Dendritic cell treated with granulocyte-macrophage colony-stimulating factor and Interleukin-4, amounts not matched to agents 40 ng/mL and 50 ng/mL, for 4 days (primary cell): Measurements from ENCODE around the gene TBC1D5.
"Not testable (repeated sequence)": the region's sequence is repeated elsewhere in the genome, so short reads cannot be mapped to it uniquely, and the experiment has no call there.

Experiments
- H3K27ac Mint-ChIP-seq: one replicate; pipeline ENCODE4 v1.8.0; 2022; ENCODE audit warnings: mild to moderate bottlenecking, mixed read lengths
- H3K27me3 Mint-ChIP-seq: one replicate; pipeline ENCODE4 v1.8.0; 2022; ENCODE audit warnings: mild to moderate bottlenecking, mixed read lengths
- H3K36me3 Mint-ChIP-seq: one replicate; pipeline ENCODE4 v1.8.0; 2022; ENCODE audit warnings: low read depth, mixed read lengths
- H3K4me1 Mint-ChIP-seq: one replicate; pipeline ENCODE4 v1.8.0; 2022; ENCODE audit warnings: low read depth, mixed read lengths
- H3K4me3 Mint-ChIP-seq: one replicate; pipeline ENCODE4 v1.8.0; 2022; ENCODE audit warnings: mild to moderate bottlenecking, moderate library complexity, mixed read lengths
- H3K9me3 Mint-ChIP-seq: one replicate; pipeline ENCODE4 v1.8.0; 2022; ENCODE audit warnings: mixed read lengths
- intact Hi-C: fragments of 100-400 bp; cut with micrococcal nuclease; formaldehyde crosslinking; loops from one replicate; pipeline ENCODE4 v1.15.0; 2022

Gene TBC1D5

GRCh38 chr3:17742102-17742879 is at the start of gene TBC1D5:
TBC1D5 (minus strand) TSS chr3:17742631; CDS start chr3:17508570, 234,061 bp downstream.
- Mint-ChIP-seq H3K27ac (peak within 1 kb of the TSS; percentile 99), H3K27me3 (no peaks in the 10 kb centered on the region), H3K4me1 (peaks cover 61% of the 10 kb centered on the region), H3K36me3 (peaks cover 18% of the 10 kb centered on the region), H3K9me3 (no peaks in the 10 kb centered on the region), H3K4me3 (peak within 1 kb of the TSS; percentile 96)
- intact Hi-C loops = loop anchor here (1.0 to 10.0 kb wide), 3 partner anchors 9 to 683 kb away; partner anchors contain the start of gene SATB1

- intact Hi-C loops = no loop called here
- Mint-ChIP-seq H3K36me3 (no peaks in the 10 kb centered on the region), H3K27ac (no peak overlapping the region), H3K4me1 (peaks cover 22% of the 10 kb centered on the region), H3K9me3 (peaks cover 25% of the 10 kb centered on the region), H3K4me3 (no peak overlapping the region), H3K27me3 (no peaks in the 10 kb centered on the region)
Observed at GRCh38 chr3:17783426-17783825, 41.0 kb upstream of the TBC1D5 start.

- H3K9me3 Mint-ChIP-seq = peaks cover 25% of the 10 kb centered on the region
- no peaks in the 10 kb centered on the region for H3K27me3 Mint-ChIP-seq
- H3K36me3 Mint-ChIP-seq = no peaks in the 10 kb centered on the region
- H3K4me1 Mint-ChIP-seq = peaks cover 22% of the 10 kb centered on the region
- intact Hi-C loops = no loop called here
- no peak overlapping the region for H3K27ac Mint-ChIP-seq
- H3K4me3 Mint-ChIP-seq = no peak overlapping the region
Observed at GRCh38 chr3:17782751-17783150, 40.3 kb upstream of the TBC1D5 start.

DNA sequence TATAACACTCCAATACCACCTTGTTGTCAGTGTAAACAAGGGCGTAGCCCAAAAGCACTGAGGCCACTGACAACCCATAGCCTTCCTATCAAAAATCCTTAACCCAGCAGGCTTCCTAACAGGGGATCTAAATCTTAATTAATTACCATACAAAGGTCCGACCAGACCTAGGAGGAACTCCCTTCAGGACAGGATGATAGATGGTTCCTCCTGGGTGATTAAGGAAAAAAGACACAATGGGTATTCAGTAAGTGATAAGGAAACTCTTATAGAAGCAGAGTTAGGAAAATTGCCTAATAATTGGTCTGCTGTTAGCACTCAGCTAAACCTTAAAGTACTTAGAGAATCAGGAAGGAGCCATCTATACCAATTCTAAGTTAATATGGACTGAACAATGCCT is 37.9 kb upstream of the TBC1D5 start:
- H3K27me3 Mint-ChIP-seq, intact Hi-C loops, H3K4me3 Mint-ChIP-seq, H3K36me3 Mint-ChIP-seq: not testable (repeated sequence)
- Mint-ChIP-seq H3K4me1 (peaks cover 23% of the 10 kb centered on the region), H3K9me3 (peaks cover 25% of the 10 kb centered on the region), H3K27ac (peak overlapping the region; percentile 59)

GRCh38 chr3:17779304-17780250 is 37.1 kb upstream of the TBC1D5 start:
- Mint-ChIP-seq H3K27ac (peak overlapping the region; percentile 59), H3K9me3 (peaks cover 25% of the 10 kb centered on the region), H3K4me1 (peaks cover 27% of the 10 kb centered on the region), H3K4me3 (peak overlapping the region; percentile 32)
- H3K27me3 Mint-ChIP-seq, intact Hi-C loops, H3K36me3 Mint-ChIP-seq: not testable (repeated sequence)

GRCh38 chr3:17777326-17777725 is 34.9 kb upstream of the TBC1D5 start:
- H3K9me3 Mint-ChIP-seq, intact Hi-C loops, H3K27me3 Mint-ChIP-seq, H3K4me3 Mint-ChIP-seq, H3K27ac Mint-ChIP-seq, H3K36me3 Mint-ChIP-seq: not testable (repeated sequence)
- H3K4me1 Mint-ChIP-seq = peaks cover 22% of the 10 kb centered on the region

- no peaks in the 10 kb centered on the region for H3K9me3 Mint-ChIP-seq
Observed at GRCh38 chr3:17775073-17775472, 32.6 kb upstream of the TBC1D5 start.

DNA sequence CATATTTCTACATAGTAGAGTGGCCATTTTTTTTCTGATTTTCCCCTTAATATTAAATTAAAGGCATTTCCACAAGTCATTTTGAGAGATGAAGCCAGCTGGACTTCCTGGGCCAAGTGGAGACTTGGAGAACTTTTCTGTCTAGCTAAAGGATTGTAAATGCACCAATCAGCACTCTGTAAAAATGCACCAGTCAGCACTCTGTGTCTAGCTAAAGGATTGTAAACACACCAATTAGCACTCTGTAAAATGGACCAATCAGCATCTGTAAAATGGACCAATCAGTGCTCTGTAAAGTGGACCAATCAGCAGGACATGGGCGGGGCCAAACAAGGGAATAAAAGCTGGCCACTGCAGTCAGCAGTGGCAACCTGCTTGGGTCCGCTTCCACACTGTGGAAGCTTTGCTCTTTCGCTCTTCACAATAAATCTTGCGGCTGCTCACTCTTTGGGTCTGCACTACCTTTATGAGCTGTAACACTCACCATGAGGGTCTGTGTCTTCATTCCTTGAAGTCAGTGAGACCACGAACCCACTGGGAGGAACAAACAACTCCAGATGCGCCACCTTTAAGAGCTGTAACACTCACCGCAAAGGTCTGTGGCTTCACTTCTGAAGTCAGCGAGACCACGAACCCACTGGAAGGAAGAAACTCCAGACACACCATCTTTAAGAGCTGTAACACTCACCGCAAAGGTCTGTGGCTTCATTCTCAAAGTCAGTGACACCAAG is 31.9 kb upstream of the TBC1D5 start:
- H3K36me3 Mint-ChIP-seq, H3K9me3 Mint-ChIP-seq, H3K4me3 Mint-ChIP-seq, H3K27me3 Mint-ChIP-seq, intact Hi-C loops, H3K4me1 Mint-ChIP-seq, H3K27ac Mint-ChIP-seq: not testable (repeated sequence)

More at GRCh38 chr3:17775073-17775472, 32.6 kb upstream of the TBC1D5 start:
- H3K27ac Mint-ChIP-seq = no peak overlapping the region
- H3K4me3 Mint-ChIP-seq = no peak overlapping the region
- peaks cover 4% of the 10 kb centered on the region for H3K27me3 Mint-ChIP-seq
- H3K36me3 Mint-ChIP-seq = no peaks in the 10 kb centered on the region
- peaks cover 15% of the 10 kb centered on the region for H3K4me1 Mint-ChIP-seq
- intact Hi-C loops = no loop called here

DNA sequence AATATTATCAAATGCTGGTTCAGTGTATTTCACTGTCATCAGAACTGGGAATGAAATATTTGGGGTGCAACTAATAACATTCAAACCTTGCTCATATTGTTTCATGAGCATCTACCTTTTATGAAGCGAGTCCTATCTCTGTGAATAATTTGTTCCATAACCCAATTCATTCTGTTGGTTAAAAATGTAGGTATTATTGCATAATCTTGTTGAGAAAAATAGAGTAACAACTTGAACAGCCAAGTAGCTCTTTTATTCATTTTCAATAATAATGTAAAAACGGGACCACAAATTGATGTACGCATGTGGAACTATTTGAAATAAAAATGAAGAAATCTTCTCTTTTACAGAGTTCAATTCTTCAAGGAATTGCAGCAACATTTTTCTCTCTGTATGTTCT is 30.1 kb upstream of the TBC1D5 start:
- Mint-ChIP-seq H3K36me3 (no peaks in the 10 kb centered on the region), H3K27me3 (peaks cover 4% of the 10 kb centered on the region), H3K4me3 (no peak overlapping the region), H3K9me3 (no peaks in the 10 kb centered on the region), H3K27ac (no peak overlapping the region), H3K4me1 (peaks cover 5% of the 10 kb centered on the region)
- intact Hi-C loops = no loop called here

DNA sequence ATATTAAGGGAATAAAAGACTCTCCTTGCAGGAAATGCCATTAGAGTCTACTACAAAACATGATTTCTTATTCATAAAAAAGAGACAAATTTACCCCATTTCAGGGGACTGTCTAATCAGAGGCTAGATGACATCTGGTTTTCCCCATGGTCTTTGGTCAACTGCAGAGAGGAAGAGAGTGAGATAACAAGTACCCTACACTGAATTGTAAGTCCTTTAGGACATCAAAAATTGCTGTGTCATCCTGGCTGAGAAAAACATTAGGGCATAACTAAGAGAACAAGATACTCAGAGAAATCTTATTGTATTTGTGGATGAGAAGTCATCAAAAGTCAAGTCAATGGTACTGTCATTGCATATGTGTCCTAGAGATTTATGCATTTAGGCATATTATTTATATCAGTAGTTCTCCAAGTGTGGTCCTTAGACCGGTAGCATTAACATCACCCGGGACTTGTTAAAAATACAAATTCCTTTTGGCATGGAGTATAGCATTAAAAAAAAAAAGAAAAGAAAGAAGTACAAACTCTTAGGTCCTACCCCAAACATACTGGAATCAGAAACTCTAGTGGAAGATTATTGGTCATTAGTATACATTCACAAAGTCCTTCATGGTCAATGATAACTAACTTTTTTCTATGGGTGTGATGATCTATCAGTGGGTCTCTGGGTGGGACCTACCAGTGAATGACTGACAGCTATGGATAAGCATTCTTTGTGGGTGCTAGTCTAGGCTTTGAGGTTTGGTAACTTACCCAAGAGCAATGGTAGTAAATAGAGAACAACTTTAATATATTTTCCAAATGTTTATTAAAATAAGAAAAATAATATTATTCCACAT is 29.0 kb upstream of the TBC1D5 start:
- Mint-ChIP-seq H3K4me3 (no peak overlapping the region), H3K27ac (no peak overlapping the region), H3K4me1 (peaks cover 5% of the 10 kb centered on the region), H3K36me3 (no peaks in the 10 kb centered on the region), H3K9me3 (no peaks in the 10 kb centered on the region), H3K27me3 (peaks cover 4% of the 10 kb centered on the region)
- intact Hi-C loops = no loop called here

DNA sequence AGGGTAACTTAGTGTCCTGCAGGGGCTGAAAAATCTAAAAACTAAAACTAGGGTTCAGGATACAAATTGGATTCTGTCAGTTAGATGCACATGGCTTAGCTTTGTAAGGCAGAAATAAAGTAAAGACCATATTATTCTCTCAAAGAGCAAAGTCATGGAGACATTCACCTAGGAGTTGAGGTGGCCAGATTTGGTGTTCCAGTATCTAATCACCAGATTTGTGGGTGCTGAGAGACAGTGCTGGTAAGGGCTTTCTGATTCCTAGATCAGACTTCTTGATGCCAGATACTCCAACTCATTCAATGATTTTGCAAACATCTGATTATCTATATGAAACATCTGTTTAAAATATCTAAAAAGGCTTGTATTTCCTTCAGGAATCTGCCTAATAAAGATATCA is 28.3 kb upstream of the TBC1D5 start:
- H3K4me1 Mint-ChIP-seq = peaks cover 5% of the 10 kb centered on the region
- peaks cover 3% of the 10 kb centered on the region for H3K27me3 Mint-ChIP-seq
- H3K9me3 Mint-ChIP-seq = no peaks in the 10 kb centered on the region
- no peaks in the 10 kb centered on the region for H3K36me3 Mint-ChIP-seq
- H3K4me3 Mint-ChIP-seq = no peak overlapping the region
- H3K27ac Mint-ChIP-seq = no peak overlapping the region
- intact Hi-C loops = no loop called here

DNA sequence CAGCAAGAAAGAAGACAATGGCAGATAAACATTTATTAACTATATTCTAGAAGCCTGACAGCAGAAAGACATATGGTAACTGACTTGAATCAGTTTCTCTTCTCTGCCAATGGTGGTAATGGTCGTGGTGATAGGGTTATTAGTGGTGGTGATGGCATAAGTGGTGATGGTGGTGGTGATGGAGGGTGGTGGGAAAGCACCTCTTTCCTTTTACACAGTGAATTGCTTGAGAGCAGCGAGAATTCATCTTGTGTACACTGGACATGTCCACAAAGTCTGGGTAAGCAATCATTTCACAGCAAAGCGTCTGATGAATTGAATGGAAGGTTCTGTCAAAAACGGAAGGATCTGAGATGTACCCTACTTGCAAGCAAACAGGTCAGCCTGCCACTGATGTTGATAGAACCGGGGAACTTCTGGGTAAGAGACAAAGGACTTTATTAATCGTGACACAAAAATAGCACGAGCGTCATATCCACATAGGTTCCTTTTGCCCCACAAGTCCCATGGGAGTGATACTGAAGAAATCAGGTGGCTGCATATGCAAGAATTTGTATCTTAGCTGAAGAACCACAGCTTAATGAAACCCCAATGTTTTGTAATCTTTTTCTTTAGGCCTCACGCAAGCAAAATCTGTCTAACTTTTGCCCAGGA is 23.5 kb upstream of the TBC1D5 start:
- Mint-ChIP-seq H3K27me3 (no peaks in the 10 kb centered on the region), H3K9me3 (no peaks in the 10 kb centered on the region), H3K4me1 (no peaks in the 10 kb centered on the region), H3K27ac (no peak overlapping the region), H3K4me3 (no peak overlapping the region), H3K36me3 (no peaks in the 10 kb centered on the region)
- intact Hi-C loops = loop anchor here (10.0 kb wide), 1 partner anchor 69 kb away; no protein-coding TSS in a partner anchor
